HepG2 (cell line): ENCODE measurements around the gene STEAP1B. TPM values are rescaled to one million over a fixed set of nuclear protein-coding genes. Genes with fewer than 3 reads are reported as not detected.
A peak's percentile ranks its signal among the peaks of the same experiment; 100 is the strongest.
"Not testable (repeated sequence)": the region's sequence is repeated elsewhere in the genome, so short reads cannot be mapped to it uniquely, and the experiment has no call there.

Source experiments
- ATAC-seq: fragments of 200-7000 bp; cut with Tn5 transposase; 3 replicates; pipeline ENCODE4 v1.9.1; 2020; ENCODE audit warnings: mild to moderate bottlenecking, moderate library complexity
- BruUV-seq: library from RNA; stranded (reverse); fragments of 400-500 nt; replicated peaks from 2 replicates; lab custom pipeline; 2021; lab: Mats Ljungman, UMichigan
- CTCF ChIA-PET: fragments of 300-600 bp; formaldehyde crosslinking; extraction: SDS; loops from one replicate; lab custom pipeline; 2021; ENCODE audit warnings: low total read pairs, inconsistent platforms, low intra/inter-chr PET ratio; lab: Yijun Ruan, JAX
- POLR2A ChIA-PET: fragments of 350-600 bp; sonication (Branson Sonifier 250); formaldehyde crosslinking; loops from one replicate; lab custom pipeline; 2020; ENCODE audit warnings: antibody characterized with exemption, inconsistent platforms; lab: Yijun Ruan, JAX
- DNase-seq: peaks from one replicate; pipeline ENCODE4 v3.0.0-alpha.2; 2015; ENCODE audit warnings: low spot score
- FAIRE-seq: peaks from 3 replicates; lab custom pipeline; 2011; peaks lifted over from hg19 to GRCh38; lab: Jason Lieb, UNC
- H2AFZ ChIP-seq: one replicate; pipeline ENCODE4 v1.6.1; 2011; ENCODE audit warnings: low read length, inconsistent platforms
- H3K27ac ChIP-seq: fragments of 300-600 bp; 3 replicates; pipeline ENCODE4 v1.8.0; 2011; ENCODE audit warnings: mixed run types, mild to moderate bottlenecking, mixed read lengths, low read length, inconsistent platforms; ENCODE audit not compliant: insufficient read depth; ENCODE audit errors: extremely low read length
- H3K27me3 ChIP-seq, 2 experiments: fragments of 200-600 bp in 1 of 2; 2 replicates in 1 of 2; 3 replicates in 1 of 2; pipeline versions ENCODE4 v1.6.0 to v1.8.0; 2011; ENCODE audit warnings: low read length in 2 of 2, mild to moderate bottlenecking in 2 of 2, moderate library complexity in 2 of 2, inconsistent platforms in 1 of 2; ENCODE audit not compliant: insufficient read depth in 2 of 2, control insufficient read depth in 1 of 2
- H3K36me3 ChIP-seq, 2 experiments: fragments of 200-600 bp in 1 of 2; replicated peaks in 1 of 2; 2 replicates in 1 of 2; 3 replicates in 1 of 2; pipeline versions ENCODE4 v1.5.1 to v1.8.0; 2011; ENCODE audit warnings: low read length in 2 of 2, inconsistent platforms in 1 of 2; ENCODE audit not compliant: insufficient read depth in 2 of 2, control insufficient read depth in 1 of 2
- H3K4me1 ChIP-seq: 2 replicates; pipeline ENCODE4 v1.5.1; 2012; ENCODE audit warnings: low read length, inconsistent platforms; ENCODE audit not compliant: insufficient read depth
- H3K4me2 ChIP-seq: 2 replicates; pipeline ENCODE4 v1.6.0; 2011; ENCODE audit warnings: low read depth, low read length, inconsistent platforms
- H3K4me3 ChIP-seq, 3 experiments: fragments of 200-600 bp in 1 of 3; sonication (generic), shearing (Covaris generic) in 1 of 3; replicated peaks in 1 of 3; 2 replicates each; pipeline ENCODE4 v1.5.1; 2011 to 2016; ENCODE audit warnings: low read length in 3 of 3, inconsistent platforms in 2 of 3, low read depth in 2 of 3, mild to moderate bottlenecking in 2 of 3, control low read depth in 1 of 3, mixed read lengths in 1 of 3; ENCODE audit not compliant: insufficient read depth in 1 of 3
- H3K79me2 ChIP-seq: one replicate; pipeline ENCODE4 v1.6.1; 2011; ENCODE audit warnings: low read length, inconsistent platforms; ENCODE audit not compliant: insufficient read depth
- H3K9ac ChIP-seq: 2 replicates; pipeline ENCODE4 v1.6.0; 2011; ENCODE audit warnings: mild to moderate bottlenecking, low read depth, low read length, inconsistent platforms; ENCODE audit not compliant: insufficient read depth
- H3K9me3 ChIP-seq: 2 replicates; pipeline ENCODE4 v1.5.1; 2012; ENCODE audit warnings: mild to moderate bottlenecking, low read length
- H4K20me1 ChIP-seq: 2 replicates; pipeline ENCODE4 v1.6.0; 2011; ENCODE audit warnings: inconsistent platforms, mild to moderate bottlenecking, low read length, moderate library complexity; ENCODE audit not compliant: insufficient read depth
- CEBPB ChIP-seq: IDR thresholded peaks from 2 replicates; pipeline ENCODE4 v1.6.1; 2011; ENCODE audit warnings: low read depth, low read length, improper control_type of control experiment, borderline replicate concordance
- CEBPG ChIP-seq: IDR thresholded peaks from 2 replicates; pipeline ENCODE4 v1.6.1; 2016
- WGBS: methylation state at CpG from one replicate; pipeline ENCODE4 v1.1.6; 2017; ENCODE audit warnings: low lambda C conversion rate; 5-methylcytosine and 5-hydroxymethylcytosine counted together
- in situ Hi-C: cut with HindIII; loops from 2 replicates; pipeline ENCODE4 v1.10.0; 2017; ENCODE audit warnings: low pct_unique_long_range_greater_than_20kb; ENCODE audit not compliant: extremely low pct_ligation_motif_present
- intact Hi-C: fragments of 100-400 bp; cut with micrococcal nuclease; formaldehyde crosslinking; loops from one replicate; pipeline ENCODE4 v1.10.0; 2022; ENCODE audit not compliant: unreplicated experiment
- polyA plus RNA-seq, 8 experiments: library from polyadenylated mRNA; depleted of rRNA in 3 of 8; stranded (reverse) in 7 of 8; unstranded in 1 of 8; fragments of >200 nt; fragmentation: Illumina TruSeq in 4 of 8; extraction: Trizol in 4 of 8; gene quantifications; 2 replicates each; pipeline versions ENCODE4 v1.2.1 to v1.2.3, GENCODE V29; 2011 to 2016; ENCODE audit warnings: low read depth in 4 of 8, missing spikeins in 1 of 8, mixed read lengths in 1 of 8; ENCODE audit not compliant: insufficient read depth in 1 of 8
- total RNA-seq, 5 experiments: library from RNA; depleted of rRNA; stranded (reverse); fragments of >200 nt; fragmentation: Illumina TruSeq; extraction: Trizol; gene quantifications; 2 replicates each; pipeline ENCODE4 v1.2.3, GENCODE V29; 2016; ENCODE audit warnings: low read depth in 1 of 5
- TF ChIP-seq, protein P1 (sequence below), 2 experiments: fragments of 450-650 bp in 1 of 2; sonication (generic) in 1 of 2; formaldehyde crosslinking; IDR thresholded peaks; 2 replicates each; pipeline versions ENCODE4 v1.5.0 to v1.8.0; 2020 to 2022; ENCODE audit warnings: mild to moderate bottlenecking in 1 of 2, missing genetic modification reagents in 1 of 2

STEAP1B gene
- total and polyA plus RNA-seq, 2 of the 13 experiments (the other 11 are each of a cell fraction or from before 2014, with no cell fraction given): not detected

DNA sequence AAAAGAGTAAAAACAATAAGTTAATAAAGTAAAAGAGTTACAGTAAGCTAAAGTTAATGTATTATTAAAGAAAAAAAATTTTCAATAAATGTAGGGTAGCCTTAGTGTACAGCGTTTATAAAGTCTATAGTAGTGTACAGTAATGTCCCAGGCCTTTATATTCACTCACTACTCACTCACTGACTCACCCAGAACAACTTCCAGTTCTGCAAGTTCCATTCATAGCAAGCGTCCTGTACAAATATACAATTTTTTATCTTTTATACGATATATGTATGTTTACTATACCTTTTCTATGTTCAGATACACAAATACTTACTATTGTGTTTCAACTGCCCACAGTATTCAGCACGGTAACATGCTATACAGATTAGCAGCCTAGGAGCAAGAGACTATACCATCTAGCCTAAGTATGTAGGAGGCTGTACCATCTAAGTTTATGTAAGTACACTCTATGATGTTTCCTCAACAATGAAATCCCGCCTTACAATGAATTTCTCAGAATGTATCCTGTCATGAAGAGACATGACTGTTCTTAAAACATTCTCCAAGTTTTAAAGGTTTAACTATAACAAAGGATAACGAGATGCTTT, 3.6 kb downstream of the STEAP1B start:
- H3K27ac ChIP-seq, in situ Hi-C loops, H3K36me3 ChIP-seq, H3K27me3 ChIP-seq, H3K9me3 ChIP-seq, H3K9ac ChIP-seq, H3K4me1 ChIP-seq, CTCF ChIA-PET, H2AFZ ChIP-seq, ATAC-seq, H3K4me2 ChIP-seq, H3K4me3 ChIP-seq, H4K20me1 ChIP-seq, H3K79me2 ChIP-seq, POLR2A ChIA-PET, intact Hi-C loops, BruUV-seq, FAIRE-seq, DNase-seq: not testable (repeated sequence)
- WGBS: 2% methylated on average over 6 of the region's 6 CpGs

DNA sequence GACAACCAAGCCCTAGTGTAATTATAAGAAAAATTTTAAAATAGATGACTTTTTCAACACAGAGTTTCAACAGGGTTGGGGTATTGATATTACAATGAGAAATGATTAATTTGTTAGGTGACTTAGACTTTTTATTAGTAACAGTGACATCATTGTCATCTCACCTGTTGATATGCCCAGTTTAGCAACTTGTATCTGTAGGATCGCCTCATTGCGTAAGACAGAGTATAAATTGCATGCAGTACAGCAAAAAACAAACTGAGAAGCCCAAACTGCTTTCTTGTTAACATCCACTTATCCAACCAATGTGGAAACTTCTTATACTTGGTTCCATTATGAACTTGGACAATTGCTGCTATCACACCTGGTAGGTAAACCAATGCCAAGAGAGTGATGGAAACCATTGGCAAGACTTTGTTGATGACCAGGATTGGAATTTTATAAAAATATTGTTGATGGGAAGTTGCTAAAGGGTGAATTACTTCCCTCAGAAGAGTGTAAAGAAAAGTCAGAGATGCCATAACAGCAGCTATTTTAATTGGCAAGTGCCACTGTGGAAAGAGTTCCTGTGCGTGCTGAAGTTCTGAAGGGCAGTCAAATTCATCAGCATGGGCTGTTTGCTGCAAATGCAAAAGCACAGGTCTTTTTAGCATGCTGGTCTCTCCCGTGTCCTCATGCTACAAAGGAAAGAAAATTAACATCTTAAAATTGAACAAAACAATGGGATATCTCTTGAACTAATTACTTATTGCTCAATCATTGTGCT, 6.6 kb downstream of the STEAP1B start:
- CTCF ChIA-PET, H4K20me1 ChIP-seq, H3K27me3 ChIP-seq, DNase-seq, FAIRE-seq, H3K79me2 ChIP-seq, H3K27ac ChIP-seq, H3K4me2 ChIP-seq, POLR2A ChIA-PET, intact Hi-C loops, H3K4me1 ChIP-seq, H3K9ac ChIP-seq, in situ Hi-C loops, H3K4me3 ChIP-seq, H2AFZ ChIP-seq, ATAC-seq, H3K9me3 ChIP-seq, BruUV-seq, H3K36me3 ChIP-seq: not testable (repeated sequence)
- 19% methylated on average over 4 of the region's 4 CpGs for WGBS
- TF ChIP-seq CEBPG (peak; percentile 37; the same call in 1 of the 2 replicates), CEBPB (peak; percentile 60; the same call in 1 of the 2 replicates)
- TF ChIP-seq, protein P1, sequence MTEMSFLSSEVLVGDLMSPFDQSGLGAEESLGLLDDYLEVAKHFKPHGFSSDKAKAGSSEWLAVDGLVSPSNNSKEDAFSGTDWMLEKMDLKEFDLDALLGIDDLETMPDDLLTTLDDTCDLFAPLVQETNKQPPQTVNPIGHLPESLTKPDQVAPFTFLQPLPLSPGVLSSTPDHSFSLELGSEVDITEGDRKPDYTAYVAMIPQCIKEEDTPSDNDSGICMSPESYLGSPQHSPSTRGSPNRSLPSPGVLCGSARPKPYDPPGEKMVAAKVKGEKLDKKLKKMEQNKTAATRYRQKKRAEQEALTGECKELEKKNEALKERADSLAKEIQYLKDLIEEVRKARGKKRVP (CRISPR knock-in tag; IDR thresholded peaks at IDR 0.05): peak in 1 of 2 experiments; percentile 76; a peak in 2 of 4 replicates
